DND-41 (cell line): ENCODE measurements around the gene PSPH.
A peak's percentile ranks its signal among the peaks of the same experiment; 100 is the strongest.

ENCODE experiments used
- ATAC-seq: fragments of 200-7000 bp; cut with Tn5 transposase; 3 replicates; pipeline ENCODE4 v1.9.1; 2021; ENCODE audit warnings: low read depth; ENCODE audit not compliant: insufficient read depth
- DNase-seq: peaks from one replicate; pipeline ENCODE4 v3.0.0-alpha.2; 2020
- H2AFZ ChIP-seq: 2 replicates; pipeline ENCODE4 v1.6.0; 2012; ENCODE audit warnings: low read depth, low read length
- H3K27ac ChIP-seq: 2 replicates; pipeline ENCODE4 v1.5.1; 2012; ENCODE audit warnings: low read length, inconsistent platforms
- H3K27me3 ChIP-seq: fragments of 200-600 bp; sonication (generic); 2 replicates; pipeline ENCODE4 v1.6.0; 2012; ENCODE audit warnings: low read length, mild to moderate bottlenecking, inconsistent platforms; ENCODE audit not compliant: insufficient read depth, poor library complexity
- H3K36me3 ChIP-seq: 2 replicates; pipeline ENCODE4 v1.5.1; 2012; ENCODE audit warnings: low read length, inconsistent platforms; ENCODE audit not compliant: insufficient read depth
- H3K4me1 ChIP-seq: 2 replicates; pipeline ENCODE4 v1.5.1; 2012; ENCODE audit warnings: mild to moderate bottlenecking, low read length; ENCODE audit not compliant: insufficient read depth
- H3K4me2 ChIP-seq: 2 replicates; pipeline ENCODE4 v1.6.0; 2012; ENCODE audit warnings: mild to moderate bottlenecking, moderate library complexity, low read length, inconsistent platforms; ENCODE audit not compliant: insufficient read depth
- H3K4me3 ChIP-seq, 2 experiments: fragments of 200-600 bp in 1 of 2; shearing (Covaris generic) in 1 of 2; 2 replicates each; pipeline ENCODE4 v1.5.1; 2012 to 2016; ENCODE audit warnings: inconsistent platforms in 2 of 2, low read length in 2 of 2, mild to moderate bottlenecking in 2 of 2, low read depth in 1 of 2, moderate library complexity in 1 of 2
- H3K79me2 ChIP-seq: 2 replicates; pipeline ENCODE4 v1.6.0; 2012; ENCODE audit warnings: low read length, inconsistent platforms; ENCODE audit not compliant: insufficient read depth
- H3K9ac ChIP-seq: 2 replicates; pipeline ENCODE4 v1.6.0; 2012; ENCODE audit warnings: low read depth, mild to moderate bottlenecking, inconsistent platforms, low read length, moderate library complexity
- H3K9me3 ChIP-seq: 2 replicates; pipeline ENCODE4 v1.5.1; 2012; ENCODE audit warnings: low read length, moderate library complexity, mild to moderate bottlenecking, inconsistent platforms; ENCODE audit not compliant: insufficient read depth, severe bottlenecking
- H4K20me1 ChIP-seq: 2 replicates; pipeline ENCODE4 v1.6.0; 2012; ENCODE audit warnings: low read length; ENCODE audit not compliant: insufficient read depth
- EZH2 ChIP-seq: IDR thresholded peaks from 3 replicates; pipeline ENCODE4 v1.6.1; 2012; ENCODE audit warnings: borderline replicate concordance, low read depth, mild to moderate bottlenecking, moderate library complexity, low read length, inconsistent platforms; ENCODE audit not compliant: severe bottlenecking
- TF ChIP-seq, protein P1 (sequence below): IDR thresholded peaks from 2 replicates; pipeline ENCODE4 v1.5.1; 2012; ENCODE audit warnings: borderline replicate concordance, low read length, moderate library complexity, mild to moderate bottlenecking; ENCODE audit not compliant: poor library complexity, severe bottlenecking; ENCODE audit errors: extremely low read depth

PSPH gene

GRCh38 chr7:55963584-55964168, 87.6 kb downstream of the PSPH start:
- TF ChIP-seq EZH2 = no peak
- TF ChIP-seq, protein P1, sequence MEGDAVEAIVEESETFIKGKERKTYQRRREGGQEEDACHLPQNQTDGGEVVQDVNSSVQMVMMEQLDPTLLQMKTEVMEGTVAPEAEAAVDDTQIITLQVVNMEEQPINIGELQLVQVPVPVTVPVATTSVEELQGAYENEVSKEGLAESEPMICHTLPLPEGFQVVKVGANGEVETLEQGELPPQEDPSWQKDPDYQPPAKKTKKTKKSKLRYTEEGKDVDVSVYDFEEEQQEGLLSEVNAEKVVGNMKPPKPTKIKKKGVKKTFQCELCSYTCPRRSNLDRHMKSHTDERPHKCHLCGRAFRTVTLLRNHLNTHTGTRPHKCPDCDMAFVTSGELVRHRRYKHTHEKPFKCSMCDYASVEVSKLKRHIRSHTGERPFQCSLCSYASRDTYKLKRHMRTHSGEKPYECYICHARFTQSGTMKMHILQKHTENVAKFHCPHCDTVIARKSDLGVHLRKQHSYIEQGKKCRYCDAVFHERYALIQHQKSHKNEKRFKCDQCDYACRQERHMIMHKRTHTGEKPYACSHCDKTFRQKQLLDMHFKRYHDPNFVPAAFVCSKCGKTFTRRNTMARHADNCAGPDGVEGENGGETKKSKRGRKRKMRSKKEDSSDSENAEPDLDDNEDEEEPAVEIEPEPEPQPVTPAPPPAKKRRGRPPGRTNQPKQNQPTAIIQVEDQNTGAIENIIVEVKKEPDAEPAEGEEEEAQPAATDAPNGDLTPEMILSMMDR = no peak
- Histone ChIP-seq H3K79me2 (peaks cover 54% of the 10 kb centered on the region), H3K36me3 (peaks cover 16% of the 10 kb centered on the region), H3K4me1 (peaks cover 30% of the 10 kb centered on the region), H3K4me2 (peak overlapping the region; percentile 79), H4K20me1 (peaks cover 4% of the 10 kb centered on the region; the same call in 1 of the 2 replicates), H3K4me3 (peak overlapping the region; percentile 25 to 100; a peak in 3 of 4 replicates), H3K27me3 (no peaks in the 10 kb centered on the region), H3K27ac (peak overlapping the region; percentile 79), H3K9ac (peak overlapping the region; percentile 96), H2AFZ (peak overlapping the region; percentile 97), H3K9me3 (no peaks in the 10 kb centered on the region)
- no peak for ATAC-seq
- DNase-seq = no peak

DNA sequence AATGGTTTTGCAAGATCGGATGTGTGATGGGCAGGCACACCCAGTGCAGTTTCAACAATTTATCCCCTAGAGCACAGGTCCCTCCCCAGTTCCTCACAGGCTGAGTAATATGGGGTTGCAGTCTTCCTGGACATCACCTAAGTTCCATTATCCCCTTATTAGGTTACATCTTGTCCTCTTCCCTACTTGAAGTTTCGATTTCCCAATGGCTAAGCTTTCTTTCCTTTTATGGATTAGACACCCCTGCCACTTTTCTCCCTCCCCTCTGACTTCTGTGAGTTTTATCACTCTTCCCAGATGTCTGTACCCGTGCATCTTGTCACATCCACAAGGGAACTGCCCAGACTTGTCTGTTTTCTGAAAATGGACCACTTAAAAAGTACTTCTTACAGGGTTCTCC, 89.2 kb downstream of the PSPH start:
- peaks cover 37% of the 10 kb centered on the region for H3K79me2 ChIP-seq
- no peak overlapping the region for H3K27ac ChIP-seq
- H3K36me3 ChIP-seq = peaks cover 13% of the 10 kb centered on the region
- DNase-seq = no peak
- ATAC-seq = no peak
- TF ChIP-seq, protein P1 = no peak
- no peak for TF ChIP-seq EZH2
- no peaks in the 10 kb centered on the region for H3K27me3 ChIP-seq
- H3K4me2 ChIP-seq = no peak overlapping the region
- H4K20me1 ChIP-seq = peaks cover 4% of the 10 kb centered on the region; the same call in 1 of the 2 replicates
- no peak overlapping the region for H3K9ac ChIP-seq
- no peaks in the 10 kb centered on the region for H3K9me3 ChIP-seq
- no peak overlapping the region for H3K4me3 ChIP-seq
- peaks cover 29% of the 10 kb centered on the region for H3K4me1 ChIP-seq
- no peak overlapping the region for H2AFZ ChIP-seq
